GM12891 (cell line): ENCODE results near the gene VWA3B.

Source experiments
- DNase-seq: peaks from one replicate; pipeline ENCODE4 v3.0.0; 2011; ENCODE audit warnings: low spot score; ENCODE audit not compliant: insufficient read length
- FAIRE-seq: peaks from 2 replicates; lab custom pipeline; 2011; peaks lifted over from hg19 to GRCh38; lab: Jason Lieb, UNC
- PAX5 ChIP-seq: IDR thresholded peaks from 2 replicates; pipeline ENCODE4 v1.6.1; 2011; ENCODE audit warnings: low read length, moderate library complexity, mild to moderate bottlenecking; ENCODE audit not compliant: insufficient read depth, severe bottlenecking
- POLR2A ChIP-seq: IDR thresholded peaks from 2 replicates; pipeline ENCODE4 v1.6.1; 2011; ENCODE audit warnings: low read depth, low read length, control low read depth
- POLR2AphosphoS5 ChIP-seq: IDR thresholded peaks from 2 replicates; pipeline ENCODE4 v1.6.1; 2011; ENCODE audit warnings: low read depth, low read length, control low read depth
- POU2F2 ChIP-seq: IDR thresholded peaks from 2 replicates; pipeline ENCODE4 v1.6.1; 2011; ENCODE audit warnings: low read depth, mild to moderate bottlenecking, control low read depth, low read length, moderate library complexity
- SPI1 ChIP-seq: IDR thresholded peaks from 2 replicates; pipeline ENCODE4 v1.6.1; 2011; ENCODE audit warnings: low read depth, low read length, control low read depth
- TAF1 ChIP-seq: IDR thresholded peaks from 2 replicates; pipeline ENCODE4 v1.6.1; 2011; ENCODE audit warnings: low read depth, low read length, control low read depth

The VWA3B gene

DNA sequence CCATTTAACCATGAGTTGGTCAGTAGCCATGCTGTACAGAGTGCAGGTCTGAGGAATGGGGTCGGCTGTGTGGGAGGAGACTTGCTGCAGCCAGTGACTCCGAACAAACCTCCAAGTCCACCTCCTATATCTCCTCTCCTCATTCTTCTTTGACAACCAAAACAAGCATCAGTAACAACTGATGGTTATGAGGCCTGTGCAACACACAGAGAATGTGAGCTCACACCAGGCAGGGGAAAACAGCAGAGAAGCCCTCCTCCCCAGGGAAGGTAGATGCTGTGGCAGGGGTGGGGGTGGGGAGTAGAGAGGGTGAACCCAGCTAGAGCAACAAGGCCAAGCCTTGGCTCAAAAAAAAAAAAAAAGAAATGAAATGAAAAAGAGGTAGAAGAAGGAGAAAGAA lies 247.0 kb downstream of the VWA3B start:
- TF ChIP-seq POLR2AphosphoS5 (no peak), TAF1 (no peak), SPI1 (no peak), POU2F2 (no peak), POLR2A (no peak), PAX5 (no peak)
- FAIRE-seq = no peak
- no peak for DNase-seq

DNA sequence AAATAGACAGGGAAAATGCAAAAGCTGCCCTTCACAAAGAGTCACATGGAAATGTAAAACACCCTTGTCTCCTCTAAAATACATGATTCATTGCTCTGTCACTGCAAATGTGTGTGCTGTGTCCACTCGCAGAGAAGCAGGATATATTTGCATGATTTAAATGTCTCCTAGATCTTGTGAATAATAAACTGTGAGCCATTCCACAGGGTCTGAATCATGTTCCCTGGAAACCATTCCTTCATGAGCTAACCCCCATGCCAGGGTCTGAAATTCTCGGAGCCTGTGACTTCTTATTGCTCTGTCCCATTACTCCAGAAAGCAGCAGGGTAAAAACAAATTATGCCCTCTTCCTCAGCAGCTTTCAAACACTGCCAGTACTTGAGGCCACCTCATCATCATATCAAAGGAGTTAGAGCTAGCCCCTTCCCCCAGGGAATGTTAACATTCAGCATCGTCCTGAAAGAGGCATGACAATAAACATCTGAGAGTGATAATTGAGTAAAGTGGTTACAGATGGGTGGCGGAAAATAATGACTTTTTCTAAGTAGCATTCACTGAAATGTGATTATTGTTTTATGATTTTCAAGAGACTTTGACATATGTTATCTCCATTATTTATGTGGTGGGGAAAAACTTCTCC lies 247.6 kb downstream of the VWA3B start:
- DNase-seq (no peak), FAIRE-seq (no peak)
- TF ChIP-seq POU2F2 = no peak

DNA sequence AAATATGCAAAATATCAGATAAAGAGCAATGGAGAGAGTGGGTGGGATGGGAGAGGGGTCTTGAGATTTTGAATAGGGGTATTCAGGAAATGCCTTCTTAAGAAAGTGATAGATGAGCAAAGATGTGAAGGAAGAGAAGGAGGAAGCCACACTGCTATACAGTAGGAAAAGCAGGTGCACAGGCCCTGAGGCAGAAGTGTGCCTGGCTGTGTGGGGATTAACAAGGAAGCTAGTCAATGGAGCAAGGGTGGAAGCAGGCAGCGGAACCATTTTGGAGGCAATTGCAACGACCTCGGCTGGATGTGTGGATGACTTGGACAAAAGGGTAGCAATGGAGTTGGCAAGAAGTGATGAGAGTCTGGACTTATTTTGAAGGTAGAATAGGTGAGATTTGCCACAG lies 248.3 kb downstream of the VWA3B start:
- TF ChIP-seq POLR2A = no peak
- no peak for TF ChIP-seq POU2F2
- no peak for TF ChIP-seq SPI1
- TF ChIP-seq POLR2AphosphoS5 = no peak
- no peak for TF ChIP-seq TAF1
- TF ChIP-seq PAX5 = no peak
- DNase-seq (no peak), FAIRE-seq (no peak)

DNA sequence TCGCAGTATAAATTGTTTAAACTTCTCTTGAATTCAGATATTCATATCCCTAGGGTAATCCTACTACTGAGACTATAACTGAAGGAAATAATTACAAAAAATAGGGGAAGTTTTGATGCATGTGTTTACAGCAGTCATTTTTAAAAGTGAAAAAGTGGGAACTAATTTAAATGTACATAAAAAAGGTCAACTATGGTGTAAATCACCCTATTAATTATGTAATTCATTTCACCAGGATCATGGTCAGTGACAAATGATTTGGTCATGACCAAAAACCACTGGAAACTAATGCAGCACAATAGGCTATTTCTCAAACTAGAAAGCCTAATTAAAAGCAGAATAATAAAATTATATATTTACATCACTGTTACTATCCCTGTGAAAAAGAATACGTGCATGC lies 254.3 kb downstream of the VWA3B start:
- FAIRE-seq (no peak), DNase-seq (no peak)
- TF ChIP-seq POLR2AphosphoS5 (no peak), TAF1 (no peak)

- DNase-seq (no peak), FAIRE-seq (no peak)
- TF ChIP-seq SPI1 (no peak), POU2F2 (no peak), POLR2AphosphoS5 (no peak)
These were observed 256.3 kb downstream of the VWA3B start for GRCh38 chr2:98343285-98343684.

- TF ChIP-seq PAX5 = no peak
- no peak for TF ChIP-seq POLR2AphosphoS5
- no peak for TF ChIP-seq POU2F2
- TF ChIP-seq SPI1 = no peak
- TF ChIP-seq POLR2A = no peak
- TF ChIP-seq TAF1 = no peak
- FAIRE-seq = no peak
- no peak for DNase-seq
These were observed 259.6 kb downstream of the VWA3B start, which contains the start of gene CNGA3 for GRCh38 chr2:98346311-98347236. Gene CNGA3, plus strand, starts transcription at chr2:98346456. Its CDS starts 23,520 bp downstream, at chr2:98369976.

DNA sequence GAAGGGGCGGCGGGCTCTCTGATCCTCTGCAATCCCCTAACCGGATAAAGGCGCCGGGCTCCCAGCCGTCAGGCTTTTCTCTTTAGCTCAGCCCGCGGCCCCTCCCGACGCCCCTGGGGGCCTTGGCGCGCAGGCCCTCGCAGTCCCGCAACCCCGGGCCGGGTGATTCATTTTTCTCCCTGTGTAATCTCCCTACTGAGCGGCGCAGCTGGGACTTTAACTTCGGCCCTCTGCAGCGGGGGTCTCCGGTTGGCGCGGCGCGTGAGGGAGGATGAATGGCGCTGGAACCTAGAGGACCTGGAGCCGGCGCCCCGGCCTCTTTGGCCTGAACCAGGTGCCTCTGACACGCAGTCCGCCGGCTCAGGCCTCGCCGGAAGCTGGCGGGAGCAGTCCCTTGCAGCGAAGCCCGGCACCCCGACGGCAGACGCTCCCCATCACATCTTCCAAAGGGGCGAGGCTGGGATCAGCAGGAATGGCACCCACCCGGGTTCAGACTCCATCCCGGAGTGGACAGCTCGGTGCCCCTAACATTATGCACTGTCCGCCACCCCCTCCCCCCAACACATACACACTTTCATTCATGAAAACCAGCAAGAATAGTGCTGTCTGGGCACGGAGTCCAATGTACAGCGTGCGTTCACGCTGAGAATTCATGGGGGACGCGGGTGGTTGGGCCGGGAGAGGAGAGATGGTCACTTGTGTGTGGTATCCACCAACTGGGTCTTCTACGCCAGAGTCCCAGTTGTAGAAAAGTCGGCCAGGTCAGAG lies 260.5 kb downstream of the VWA3B start:
- TF ChIP-seq POLR2A (no peak), SPI1 (no peak), POU2F2 (no peak), POLR2AphosphoS5 (no peak), PAX5 (no peak), TAF1 (no peak)
- DNase-seq = no peak
- FAIRE-seq = no peak

- no peak for FAIRE-seq
- TF ChIP-seq POLR2A (no peak), POU2F2 (no peak), POLR2AphosphoS5 (no peak), SPI1 (no peak), PAX5 (no peak)
- no peak for DNase-seq
These were observed 261.1 kb downstream of the VWA3B start for GRCh38 chr2:98348066-98348561.

GRCh38 chr2:98350411-98350810 lies 263.4 kb downstream of the VWA3B start:
- FAIRE-seq (no peak), DNase-seq (no peak)
- TF ChIP-seq TAF1 (no peak), SPI1 (no peak), POU2F2 (no peak), PAX5 (no peak), POLR2A (no peak), POLR2AphosphoS5 (no peak)

- FAIRE-seq (no peak), DNase-seq (no peak)
- no peak for TF ChIP-seq POLR2A
- TF ChIP-seq PAX5 = no peak
- no peak for TF ChIP-seq POU2F2
- TF ChIP-seq TAF1 = no peak
- TF ChIP-seq SPI1 = no peak
- TF ChIP-seq POLR2AphosphoS5 = no peak
These were observed 268.9 kb downstream of the VWA3B start for GRCh38 chr2:98355881-98356280.
